GM18858 (cell line): ENCODE data around the gene C22orf31.
"Not testable (repeated sequence)": the region's sequence is repeated elsewhere in the genome, so short reads cannot be mapped to it uniquely, and the experiment has no call there.

Experiments used
- ATAC-seq: cut with Tn5 transposase; IDR thresholded peaks from one replicate; pipeline ENCODE4 v1.9.1; 2021; ENCODE audit not compliant: unreplicated experiment

The C22orf31 gene

GRCh38 chr22:29061773-29062172 is at the start of gene C22orf31:
C22orf31 (minus strand) TSS chr22:29061831; CDS start chr22:29061792, 39 bp downstream.
- ATAC-seq, result no peak

- ATAC-seq, result no peak
Measured at GRCh38 chr22:29110946-29111345, 49.3 kb upstream of the C22orf31 start.

- ATAC-seq, result no peak
Measured at GRCh38 chr22:29109822-29110221, 48.2 kb upstream of the C22orf31 start.

GRCh38 chr22:29108137-29108536 is 46.5 kb upstream of the C22orf31 start:
- ATAC-seq, result no peak

- no peak for ATAC-seq
Measured at GRCh38 chr22:29106839-29107238, 45.2 kb upstream of the C22orf31 start.

GRCh38 chr22:29105468-29105867 is 43.8 kb upstream of the C22orf31 start:
- ATAC-seq, result no peak

GRCh38 chr22:29103121-29103520 is 41.5 kb upstream of the C22orf31 start:
- ATAC-seq, result no peak

GRCh38 chr22:29102300-29102699 is 40.7 kb upstream of the C22orf31 start:
- no peak for ATAC-seq

- no peak for ATAC-seq
Measured at GRCh38 chr22:29098296-29098695, 36.7 kb upstream of the C22orf31 start.

GRCh38 chr22:29096736-29097669 is 35.4 kb upstream of the C22orf31 start:
- ATAC-seq, result no peak

GRCh38 chr22:29095459-29095858 is 33.8 kb upstream of the C22orf31 start:
- no peak for ATAC-seq

GRCh38 chr22:29093501-29094300 is 32.1 kb upstream of the C22orf31 start:
- ATAC-seq, result no peak

- no peak for ATAC-seq
Measured at GRCh38 chr22:29093030-29093429, 31.4 kb upstream of the C22orf31 start.

GRCh38 chr22:29092243-29092642 is 30.6 kb upstream of the C22orf31 start:
- ATAC-seq, result no peak

- no peak for ATAC-seq
Measured at GRCh38 chr22:29090039-29090438, 28.4 kb upstream of the C22orf31 start.

- ATAC-seq, result no peak
Measured at GRCh38 chr22:29089507-29089906, 27.9 kb upstream of the C22orf31 start.

- no peak for ATAC-seq
Measured at GRCh38 chr22:29088809-29089208, 27.2 kb upstream of the C22orf31 start.

GRCh38 chr22:29087012-29087411 is 25.4 kb upstream of the C22orf31 start:
- ATAC-seq, result no peak

- no peak for ATAC-seq
Measured at GRCh38 chr22:29083933-29084591, 22.4 kb upstream of the C22orf31 start.

GRCh38 chr22:29083576-29083932 is 21.9 kb upstream of the C22orf31 start:
- not testable (repeated sequence) for ATAC-seq

- ATAC-seq, result no peak
Measured at GRCh38 chr22:29082826-29083545, 21.4 kb upstream of the C22orf31 start.
